ENCODE measurements around the gene GUSB. TPM values are rescaled to one million over a fixed set of nuclear protein-coding genes. Genes with fewer than 3 reads are reported as not detected.
"Not testable (repeated sequence)": the region's sequence is repeated elsewhere in the genome, so short reads cannot be mapped to it uniquely, and the experiment has no call there.

GUSB gene
- 10 to 100 TPM; 55.9 to 82.1 (median 74.3) TPM for total RNA-seq
- long read RNA-seq, donor 1, transcript GUSB-201 (12 exons, 2,300 nt), result major isoform, 50 of 111 reads
- long read RNA-seq, donor 1, partial matches to known transcripts, result 21 of 111 reads
- long read RNA-seq, donor 1, other reads (novel, unspliced or antisense), result 40 of 111 reads
- long read RNA-seq, donor 2, transcript GUSB-201 (12 exons, 2,300 nt), result major isoform, 31 of 66 reads
- long read RNA-seq, donor 2, partial matches to known transcripts, result 10 of 66 reads
- long read RNA-seq, donor 2, other reads (novel, unspliced or antisense), result 25 of 66 reads

GRCh38 chr7:65981965-65982792 lies at the start of gene GUSB:
GUSB (minus strand) TSS chr7:65982213; CDS start chr7:65982183, 30 bp downstream.
- intact Hi-C loops (cut with DNase I, micrococcal nuclease), result no loop called here
- DNase-seq, result peak; percentile 96 to 97 (median 96)
- Histone ChIP-seq H3K4me3 (peak within 1 kb of the TSS; percentile 94), H3K4me1 (ENCODE audit: low read depth) (peaks cover 25% of the 10 kb centered on the region), H3K36me3 (ENCODE audit: low read depth) (no peaks in the 10 kb centered on the region), H3K9me3 (no peaks in the 10 kb centered on the region)
- peak; percentile 99 for ATAC-seq
- TF ChIP-seq CTCF (IDR thresholded peaks at IDR 0.05), result no peak

GRCh38 chr7:66028342-66028741 lies 46.3 kb upstream of the GUSB start:
- H3K36me3 ChIP-seq (ENCODE audit: low read depth); H3K4me1 ChIP-seq (ENCODE audit: low read depth); H3K9me3 ChIP-seq; H3K4me3 ChIP-seq; intact Hi-C loops (cut with DNase I, micrococcal nuclease); ATAC-seq; DNase-seq: not testable (repeated sequence)

GRCh38 chr7:66016131-66016461 lies 34.1 kb upstream of the GUSB start:
- Histone ChIP-seq H3K36me3 (ENCODE audit: low read depth) (no peaks in the 10 kb centered on the region), H3K9me3 (no peaks in the 10 kb centered on the region), H3K4me3 (no peak overlapping the region), H3K4me1 (ENCODE audit: low read depth) (peaks cover 10% of the 10 kb centered on the region)
- intact Hi-C loops (cut with DNase I, micrococcal nuclease), result no loop called here
- TF ChIP-seq CTCF (IDR thresholded peaks at IDR 0.05), result no peak
- peak in 1 of 3 donors; percentile 9 for DNase-seq
- peak; percentile 92 for ATAC-seq

GRCh38 chr7:66015440-66016130 lies 33.6 kb upstream of the GUSB start:
- no peak overlapping the region for H3K4me3 ChIP-seq
- no peaks in the 10 kb centered on the region for H3K9me3 ChIP-seq
- peak; percentile 62 for ATAC-seq
- TF ChIP-seq CTCF (IDR thresholded peaks at IDR 0.05), result no peak
- DNase-seq, result no peak
- intact Hi-C loops (cut with DNase I, micrococcal nuclease), result no loop called here
- H3K36me3 ChIP-seq (ENCODE audit: low read depth), result no peaks in the 10 kb centered on the region
- peaks cover 10% of the 10 kb centered on the region for H3K4me1 ChIP-seq (ENCODE audit: low read depth)

GRCh38 chr7:66013938-66014337 lies 31.9 kb upstream of the GUSB start:
- no peak overlapping the region for H3K4me3 ChIP-seq
- no peaks in the 10 kb centered on the region for H3K9me3 ChIP-seq
- DNase-seq (peak in 2 of 3 donors; percentile 51 to 52), ATAC-seq (peak; percentile 74)
- peaks cover 10% of the 10 kb centered on the region for H3K4me1 ChIP-seq (ENCODE audit: low read depth)
- no peaks in the 10 kb centered on the region for H3K36me3 ChIP-seq (ENCODE audit: low read depth)
- no peak for TF ChIP-seq CTCF (IDR thresholded peaks at IDR 0.05)
- intact Hi-C loops (cut with DNase I, micrococcal nuclease), result no loop called here

GRCh38 chr7:66007232-66007631 lies 25.2 kb upstream of the GUSB start:
- intact Hi-C loops (cut with DNase I, micrococcal nuclease), result no loop called here
- no peaks in the 10 kb centered on the region for H3K36me3 ChIP-seq (ENCODE audit: low read depth)
- no peak for TF ChIP-seq CTCF (IDR thresholded peaks at IDR 0.05)

GRCh38 chr7:66005115-66005671 lies 23.2 kb upstream of the GUSB start:
- DNase-seq, result peak in 2 of 3 donors; percentile 39 to 57
- intact Hi-C loops (cut with DNase I, micrococcal nuclease); H3K36me3 ChIP-seq (ENCODE audit: low read depth); H3K4me3 ChIP-seq; H3K9me3 ChIP-seq; H3K4me1 ChIP-seq (ENCODE audit: low read depth): not testable (repeated sequence)
- ATAC-seq, result peak; percentile 26

More at GRCh38 chr7:66007232-66007631, 25.2 kb upstream of the GUSB start:
- no peak for DNase-seq
- Histone ChIP-seq H3K4me3 (no peak overlapping the region), H3K4me1 (ENCODE audit: low read depth) (peaks cover 6% of the 10 kb centered on the region), H3K9me3 (no peaks in the 10 kb centered on the region)
- no peak for ATAC-seq

- H3K9me3 ChIP-seq; H3K36me3 ChIP-seq (ENCODE audit: low read depth); intact Hi-C loops (cut with DNase I, micrococcal nuclease); H3K4me3 ChIP-seq; H3K4me1 ChIP-seq (ENCODE audit: low read depth); DNase-seq: not testable (repeated sequence)
- ATAC-seq, result peak; percentile 81
Observed at GRCh38 chr7:66000823-66001417, 18.9 kb upstream of the GUSB start.

All from mucosa of descending colon (tissue), 3 donors.